Ishikawa (cell line): ENCODE data around the gene SCTR.

Source experiments
- EP300 ChIP-seq: IDR thresholded peaks from 2 replicates; pipeline ENCODE4 v1.6.1; 2012; ENCODE audit warnings: borderline replicate concordance
- FOXM1 ChIP-seq: IDR thresholded peaks from 2 replicates; pipeline ENCODE4 v1.6.1; 2012; ENCODE audit warnings: low read depth, borderline replicate concordance
- MAX ChIP-seq: IDR thresholded peaks from 2 replicates; pipeline ENCODE4 v1.6.1; 2012
- NFIC ChIP-seq: IDR thresholded peaks from 2 replicates; pipeline ENCODE4 v1.6.1; 2012
- TAF1 ChIP-seq: IDR thresholded peaks from 2 replicates; pipeline ENCODE4 v1.6.1; 2012; ENCODE audit warnings: low read depth, mild to moderate bottlenecking
- TCF12 ChIP-seq: IDR thresholded peaks from 2 replicates; pipeline ENCODE4 v1.6.1; 2012; ENCODE audit warnings: low read depth
- YY1 ChIP-seq: IDR thresholded peaks from 2 replicates; pipeline ENCODE4 v1.6.1; 2012; ENCODE audit warnings: low read depth
- ZBTB7A ChIP-seq: IDR thresholded peaks from 2 replicates; pipeline ENCODE4 v1.6.1; 2012; ENCODE audit warnings: low read depth
- TF ChIP-seq, protein P1 (sequence below): IDR thresholded peaks from 2 replicates; pipeline ENCODE4 v1.6.1; 2012; ENCODE audit warnings: low read depth, mild to moderate bottlenecking

GRCh38 chr2:119482481-119483394, 41.5 kb downstream of the SCTR start:
- TF ChIP-seq EP300 (no peak), FOXM1 (no peak), TCF12 (no peak), MAX (no peak), TAF1 (no peak), NFIC (no peak), YY1 (no peak), ZBTB7A (no peak)
- TF ChIP-seq, protein P1, sequence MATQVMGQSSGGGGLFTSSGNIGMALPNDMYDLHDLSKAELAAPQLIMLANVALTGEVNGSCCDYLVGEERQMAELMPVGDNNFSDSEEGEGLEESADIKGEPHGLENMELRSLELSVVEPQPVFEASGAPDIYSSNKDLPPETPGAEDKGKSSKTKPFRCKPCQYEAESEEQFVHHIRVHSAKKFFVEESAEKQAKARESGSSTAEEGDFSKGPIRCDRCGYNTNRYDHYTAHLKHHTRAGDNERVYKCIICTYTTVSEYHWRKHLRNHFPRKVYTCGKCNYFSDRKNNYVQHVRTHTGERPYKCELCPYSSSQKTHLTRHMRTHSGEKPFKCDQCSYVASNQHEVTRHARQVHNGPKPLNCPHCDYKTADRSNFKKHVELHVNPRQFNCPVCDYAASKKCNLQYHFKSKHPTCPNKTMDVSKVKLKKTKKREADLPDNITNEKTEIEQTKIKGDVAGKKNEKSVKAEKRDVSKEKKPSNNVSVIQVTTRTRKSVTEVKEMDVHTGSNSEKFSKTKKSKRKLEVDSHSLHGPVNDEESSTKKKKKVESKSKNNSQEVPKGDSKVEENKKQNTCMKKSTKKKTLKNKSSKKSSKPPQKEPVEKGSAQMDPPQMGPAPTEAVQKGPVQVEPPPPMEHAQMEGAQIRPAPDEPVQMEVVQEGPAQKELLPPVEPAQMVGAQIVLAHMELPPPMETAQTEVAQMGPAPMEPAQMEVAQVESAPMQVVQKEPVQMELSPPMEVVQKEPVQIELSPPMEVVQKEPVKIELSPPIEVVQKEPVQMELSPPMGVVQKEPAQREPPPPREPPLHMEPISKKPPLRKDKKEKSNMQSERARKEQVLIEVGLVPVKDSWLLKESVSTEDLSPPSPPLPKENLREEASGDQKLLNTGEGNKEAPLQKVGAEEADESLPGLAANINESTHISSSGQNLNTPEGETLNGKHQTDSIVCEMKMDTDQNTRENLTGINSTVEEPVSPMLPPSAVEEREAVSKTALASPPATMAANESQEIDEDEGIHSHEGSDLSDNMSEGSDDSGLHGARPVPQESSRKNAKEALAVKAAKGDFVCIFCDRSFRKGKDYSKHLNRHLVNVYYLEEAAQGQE = no peak
